KMS-11 (cell line): ENCODE results near the gene SHANK2.

Experiments used
- H2AFZ ChIP-seq: fragments of 200-600 bp; sonication (generic); 2 replicates; pipeline ENCODE4 v1.6.1; 2016; ENCODE audit warnings: antibody characterized with exemption, mixed run types, low read depth
- H3K27ac ChIP-seq: fragments of 200-600 bp; sonication (generic); 2 replicates; pipeline ENCODE4 v1.6.1; 2016; ENCODE audit warnings: mild to moderate bottlenecking, mixed run types
- H3K27me3 ChIP-seq: fragments of 200-600 bp; sonication (generic); 2 replicates; pipeline ENCODE4 v1.6.1; 2017; ENCODE audit warnings: mild to moderate bottlenecking, low read depth, mixed run types, moderate library complexity; ENCODE audit not compliant: insufficient read depth
- H3K36me3 ChIP-seq: fragments of 200-600 bp; sonication (generic); 2 replicates; pipeline ENCODE4 v1.6.1; 2017; ENCODE audit warnings: mild to moderate bottlenecking, mixed run types; ENCODE audit not compliant: insufficient read depth
- H3K4me1 ChIP-seq: fragments of 200-600 bp; sonication (generic); 2 replicates; pipeline ENCODE4 v1.6.1; 2016; ENCODE audit warnings: mild to moderate bottlenecking, low read depth, mixed run types; ENCODE audit not compliant: poor library complexity, severe bottlenecking
- H3K4me2 ChIP-seq: fragments of 200-600 bp; sonication (generic); 2 replicates; pipeline ENCODE4 v1.7.0; 2016; ENCODE audit warnings: mild to moderate bottlenecking, mixed run types
- H3K4me3 ChIP-seq: fragments of 200-600 bp; sonication (generic); IDR thresholded peaks from 2 replicates; pipeline ENCODE4 v1.6.1; 2017; ENCODE audit warnings: low read depth, low read length, mixed read lengths; ENCODE audit not compliant: insufficient read depth
- H3K79me2 ChIP-seq: fragments of 200-600 bp; sonication (generic); 2 replicates; pipeline ENCODE4 v1.6.1; 2016; ENCODE audit warnings: low read depth, mixed run types; ENCODE audit not compliant: insufficient read depth
- H3K9ac ChIP-seq: fragments of 200-600 bp; sonication (generic); 2 replicates; pipeline ENCODE4 v1.6.1; 2016; ENCODE audit warnings: mild to moderate bottlenecking, mixed run types
- H4K20me1 ChIP-seq: fragments of 200-600 bp; sonication (generic); 2 replicates; pipeline ENCODE4 v1.6.1; 2016; ENCODE audit warnings: mild to moderate bottlenecking, mixed run types; ENCODE audit not compliant: insufficient read depth
- TF ChIP-seq, protein P1 (sequence below): fragments of 200-600 bp; sonication (generic); conservative IDR thresholded peaks from 2 replicates; pipeline ENCODE4 v1.6.1; 2017; ENCODE audit warnings: low read depth, mild to moderate bottlenecking, antibody characterized with exemption, low read length, moderate library complexity, mixed read lengths

The SHANK2 gene

GRCh38 chr11:71244116-71244810 is 8.1 kb downstream of the SHANK2 start:
- Histone ChIP-seq H3K36me3 (no peaks in the 10 kb centered on the region), H2AFZ (no peak overlapping the region), H3K27me3 (no peaks in the 10 kb centered on the region; the same call in 1 of the 2 replicates), H4K20me1 (no peaks in the 10 kb centered on the region), H3K4me1 (no peaks in the 10 kb centered on the region), H3K9ac (no peak overlapping the region), H3K4me3 (no peak overlapping the region), H3K27ac (no peak overlapping the region), H3K79me2 (no peaks in the 10 kb centered on the region), H3K4me2 (no peak overlapping the region)
- TF ChIP-seq, protein P1, sequence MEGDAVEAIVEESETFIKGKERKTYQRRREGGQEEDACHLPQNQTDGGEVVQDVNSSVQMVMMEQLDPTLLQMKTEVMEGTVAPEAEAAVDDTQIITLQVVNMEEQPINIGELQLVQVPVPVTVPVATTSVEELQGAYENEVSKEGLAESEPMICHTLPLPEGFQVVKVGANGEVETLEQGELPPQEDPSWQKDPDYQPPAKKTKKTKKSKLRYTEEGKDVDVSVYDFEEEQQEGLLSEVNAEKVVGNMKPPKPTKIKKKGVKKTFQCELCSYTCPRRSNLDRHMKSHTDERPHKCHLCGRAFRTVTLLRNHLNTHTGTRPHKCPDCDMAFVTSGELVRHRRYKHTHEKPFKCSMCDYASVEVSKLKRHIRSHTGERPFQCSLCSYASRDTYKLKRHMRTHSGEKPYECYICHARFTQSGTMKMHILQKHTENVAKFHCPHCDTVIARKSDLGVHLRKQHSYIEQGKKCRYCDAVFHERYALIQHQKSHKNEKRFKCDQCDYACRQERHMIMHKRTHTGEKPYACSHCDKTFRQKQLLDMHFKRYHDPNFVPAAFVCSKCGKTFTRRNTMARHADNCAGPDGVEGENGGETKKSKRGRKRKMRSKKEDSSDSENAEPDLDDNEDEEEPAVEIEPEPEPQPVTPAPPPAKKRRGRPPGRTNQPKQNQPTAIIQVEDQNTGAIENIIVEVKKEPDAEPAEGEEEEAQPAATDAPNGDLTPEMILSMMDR, result no peak

DNA sequence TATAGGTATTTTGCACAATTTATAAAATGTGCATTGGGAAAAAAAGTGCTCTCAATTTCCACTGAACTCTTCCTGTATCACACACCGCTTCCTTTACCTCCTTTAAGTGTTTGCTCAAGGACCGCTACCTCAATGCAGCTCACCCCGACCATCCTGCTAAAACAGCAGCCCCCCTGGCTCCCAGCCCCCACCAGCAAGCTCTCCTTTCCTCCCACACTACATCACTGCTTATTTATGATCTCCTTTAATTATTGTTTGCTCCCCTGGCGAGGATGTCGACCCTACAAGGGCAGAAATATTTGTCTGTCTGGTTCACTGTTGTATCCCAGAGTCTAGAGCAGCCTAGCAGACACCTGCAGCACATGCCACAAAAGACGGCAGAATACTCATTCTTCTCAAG is 10.0 kb downstream of the SHANK2 start:
- no peak overlapping the region for H2AFZ ChIP-seq
- no peaks in the 10 kb centered on the region for H3K79me2 ChIP-seq
- H3K27me3 ChIP-seq, result no peaks in the 10 kb centered on the region
- TF ChIP-seq, protein P1, result no peak
- no peak overlapping the region for H3K27ac ChIP-seq
- H3K4me2 ChIP-seq, result no peak overlapping the region
- no peak overlapping the region for H3K9ac ChIP-seq
- H4K20me1 ChIP-seq, result no peaks in the 10 kb centered on the region
- H3K4me3 ChIP-seq, result no peak overlapping the region
- no peaks in the 10 kb centered on the region for H3K4me1 ChIP-seq
- H3K36me3 ChIP-seq, result no peaks in the 10 kb centered on the region

DNA sequence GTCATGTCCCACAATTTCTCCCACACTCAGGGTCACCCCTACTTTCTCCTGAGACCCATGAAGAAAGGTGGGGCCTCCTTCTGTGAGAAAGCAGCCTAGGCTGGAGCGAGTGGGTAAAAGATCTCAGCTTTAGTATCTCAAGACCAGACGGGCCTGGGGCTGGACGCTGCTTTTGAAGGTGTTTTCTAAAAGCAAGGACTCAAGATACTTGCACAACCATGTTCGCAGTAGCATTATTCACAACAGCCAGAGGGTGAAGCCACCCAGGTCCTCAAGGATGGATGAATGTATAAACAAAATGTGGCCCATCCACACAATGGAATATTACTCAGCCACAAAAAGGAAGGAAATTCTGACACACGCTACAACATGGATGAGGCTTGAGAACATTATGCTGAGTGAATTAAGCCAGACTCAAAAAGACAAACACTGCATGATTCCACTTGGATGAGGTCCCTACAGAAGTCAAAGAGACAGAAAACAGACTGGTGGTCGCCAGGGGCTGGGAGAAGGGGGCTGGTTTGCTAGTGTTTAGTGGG is 10.6 kb downstream of the SHANK2 start:
- no peak overlapping the region for H3K4me2 ChIP-seq
- no peaks in the 10 kb centered on the region for H3K79me2 ChIP-seq
- H3K9ac ChIP-seq, result no peak overlapping the region
- TF ChIP-seq, protein P1, result no peak
- no peak overlapping the region for H3K27ac ChIP-seq
- no peaks in the 10 kb centered on the region for H3K27me3 ChIP-seq
- no peaks in the 10 kb centered on the region for H3K4me1 ChIP-seq
- H2AFZ ChIP-seq, result no peak overlapping the region
- H3K36me3 ChIP-seq, result no peaks in the 10 kb centered on the region
- H4K20me1 ChIP-seq, result no peaks in the 10 kb centered on the region
- no peak overlapping the region for H3K4me3 ChIP-seq

DNA sequence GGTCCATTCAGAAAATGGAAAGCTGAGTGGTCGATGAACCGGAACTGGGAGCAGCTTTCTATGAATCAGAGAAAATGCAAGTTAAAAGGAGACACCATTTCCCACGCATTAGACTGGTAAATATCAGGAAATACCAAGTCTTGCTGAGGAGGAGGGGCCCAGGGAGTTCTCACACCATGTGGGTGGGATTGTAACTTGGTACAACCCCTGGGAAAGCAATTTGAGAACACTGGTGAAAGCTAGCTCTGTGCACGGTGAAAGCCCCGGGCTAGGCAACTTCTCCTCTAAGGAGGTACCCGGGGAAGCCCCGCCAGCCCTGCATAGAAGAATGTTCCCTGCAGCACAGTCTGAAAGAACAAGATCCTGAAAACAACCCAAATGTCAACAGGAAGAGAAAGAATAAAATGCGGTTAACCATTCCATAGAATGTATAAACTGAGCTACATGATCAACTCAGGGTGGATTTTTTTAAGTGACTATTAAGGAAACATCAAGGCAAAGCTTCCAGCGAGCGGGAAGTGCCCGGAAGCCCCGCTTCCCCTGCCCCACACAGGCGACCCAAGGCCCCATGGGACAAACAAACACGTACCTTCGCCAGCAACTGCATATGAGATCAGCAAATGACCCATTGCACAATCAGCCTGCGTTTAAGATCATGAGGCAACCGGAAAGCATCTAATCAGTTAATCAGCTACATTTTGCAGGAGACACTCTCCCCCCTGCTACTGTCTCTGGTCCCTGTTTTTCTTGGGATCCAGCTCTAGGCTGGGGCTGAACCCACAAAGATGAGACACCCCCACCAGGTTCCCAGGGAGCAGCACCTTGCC is 11.3 kb downstream of the SHANK2 start:
- Histone ChIP-seq H3K9ac (no peak overlapping the region), H4K20me1 (no peaks in the 10 kb centered on the region), H3K4me3 (no peak overlapping the region), H2AFZ (no peak overlapping the region), H3K79me2 (no peaks in the 10 kb centered on the region), H3K27ac (no peak overlapping the region), H3K4me2 (no peak overlapping the region), H3K27me3 (no peaks in the 10 kb centered on the region), H3K4me1 (no peaks in the 10 kb centered on the region), H3K36me3 (no peaks in the 10 kb centered on the region)
- TF ChIP-seq, protein P1, result no peak
